ENCODE measurements around the gene SLC38A8.

DNA sequence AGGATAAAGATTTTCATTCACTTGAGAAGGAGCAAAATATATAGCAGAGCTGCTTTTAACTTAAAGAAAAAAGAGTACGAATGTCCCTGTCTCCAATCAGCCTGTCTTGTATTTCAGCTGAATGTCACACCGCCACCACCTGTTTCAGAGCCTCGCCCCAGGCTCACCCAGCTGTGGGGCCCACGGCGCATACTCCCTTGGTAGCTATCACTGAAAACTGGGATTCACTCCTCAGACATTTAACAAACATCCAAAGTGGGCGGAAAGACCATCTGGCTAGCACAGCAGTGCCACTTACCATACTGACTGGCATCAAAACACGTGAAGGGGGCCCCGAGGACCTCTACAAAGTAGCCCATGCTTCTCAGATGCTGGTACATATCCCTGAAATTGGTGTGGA lies 25.4 kb upstream of the SLC38A8 start:
- TF ChIP-seq SMC3 (IDR thresholded peaks at IDR 0.05), result no peak
- TF ChIP-seq, protein P1, sequence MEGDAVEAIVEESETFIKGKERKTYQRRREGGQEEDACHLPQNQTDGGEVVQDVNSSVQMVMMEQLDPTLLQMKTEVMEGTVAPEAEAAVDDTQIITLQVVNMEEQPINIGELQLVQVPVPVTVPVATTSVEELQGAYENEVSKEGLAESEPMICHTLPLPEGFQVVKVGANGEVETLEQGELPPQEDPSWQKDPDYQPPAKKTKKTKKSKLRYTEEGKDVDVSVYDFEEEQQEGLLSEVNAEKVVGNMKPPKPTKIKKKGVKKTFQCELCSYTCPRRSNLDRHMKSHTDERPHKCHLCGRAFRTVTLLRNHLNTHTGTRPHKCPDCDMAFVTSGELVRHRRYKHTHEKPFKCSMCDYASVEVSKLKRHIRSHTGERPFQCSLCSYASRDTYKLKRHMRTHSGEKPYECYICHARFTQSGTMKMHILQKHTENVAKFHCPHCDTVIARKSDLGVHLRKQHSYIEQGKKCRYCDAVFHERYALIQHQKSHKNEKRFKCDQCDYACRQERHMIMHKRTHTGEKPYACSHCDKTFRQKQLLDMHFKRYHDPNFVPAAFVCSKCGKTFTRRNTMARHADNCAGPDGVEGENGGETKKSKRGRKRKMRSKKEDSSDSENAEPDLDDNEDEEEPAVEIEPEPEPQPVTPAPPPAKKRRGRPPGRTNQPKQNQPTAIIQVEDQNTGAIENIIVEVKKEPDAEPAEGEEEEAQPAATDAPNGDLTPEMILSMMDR (IDR thresholded peaks at IDR 0.05), result no peak
- TF ChIP-seq POLR2A (IDR thresholded peaks at IDR 0.05; ENCODE audit: low read length), result no peak
- TF ChIP-seq BHLHE40 (IDR thresholded peaks at IDR 0.05; ENCODE audit: low read depth, low read length), result no peak
